Epithelial cell of prostate (primary cell): ENCODE data around the gene VWA5A.
"Not testable (repeated sequence)": the region's sequence is repeated elsewhere in the genome, so short reads cannot be mapped to it uniquely, and the experiment has no call there.

ENCODE experiments used
- DNase-seq: peaks from one replicate; pipeline ENCODE4 v3.0.0-alpha.2; 2011; ENCODE audit warnings: low read depth, low spot score
- H3K27ac ChIP-seq: fragments of 450-650 bp; 2 replicates; pipeline ENCODE4 v1.5.1; 2017; ENCODE audit warnings: mild to moderate bottlenecking

The VWA5A gene

GRCh38 chr11:124153821-124154220 is 38.6 kb downstream of the VWA5A start:
- DNase-seq: no peak
- no peak overlapping the region for H3K27ac ChIP-seq

DNA sequence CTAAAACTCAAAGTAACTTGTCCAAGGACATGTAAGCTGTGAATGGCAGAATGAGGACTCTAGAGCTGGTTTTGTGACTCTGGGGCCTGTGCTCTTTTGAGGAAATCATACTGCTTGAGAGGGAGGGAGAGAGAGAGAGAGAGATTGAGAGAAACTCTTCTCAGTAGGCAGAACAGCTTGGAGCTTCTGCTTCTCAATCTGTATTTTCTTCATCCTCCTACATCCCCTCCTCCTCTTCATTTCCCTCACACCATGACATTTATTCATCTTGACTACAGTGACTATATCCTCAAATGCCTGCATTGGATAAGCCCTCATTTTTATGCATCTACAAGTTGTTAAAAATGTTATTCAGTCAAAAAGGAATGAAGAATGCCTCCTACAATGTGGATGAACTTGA is 44.2 kb downstream of the VWA5A start:
- H3K27ac ChIP-seq: no peak overlapping the region
- no peak for DNase-seq

- H3K27ac ChIP-seq: no peak overlapping the region
These were observed 45.7 kb downstream of the VWA5A start for GRCh38 chr11:124160986-124161385.

DNA sequence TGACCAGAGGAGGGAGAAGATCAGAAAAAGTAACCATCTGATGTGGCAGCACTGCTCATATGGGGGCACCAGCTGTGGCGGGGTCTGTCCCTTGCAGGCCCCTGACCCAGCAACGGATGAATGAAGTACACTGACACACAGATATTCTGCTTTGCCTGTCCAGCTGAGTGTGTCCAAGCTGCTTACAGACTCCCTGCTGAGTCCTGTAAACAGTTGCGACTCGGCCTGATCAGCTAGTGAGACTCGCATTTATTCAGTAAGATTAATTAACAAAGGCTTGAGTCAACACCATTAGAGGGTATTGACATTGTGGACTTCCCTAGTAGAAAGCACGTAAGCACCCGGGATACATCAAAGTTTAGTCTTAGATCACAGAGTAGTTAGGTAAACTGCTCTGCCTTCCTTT is 52.6 kb downstream of the VWA5A start:
- no peak overlapping the region for H3K27ac ChIP-seq
- DNase-seq: no peak

More at GRCh38 chr11:124160986-124161385, 45.7 kb downstream of the VWA5A start:
- no peak for DNase-seq

DNA sequence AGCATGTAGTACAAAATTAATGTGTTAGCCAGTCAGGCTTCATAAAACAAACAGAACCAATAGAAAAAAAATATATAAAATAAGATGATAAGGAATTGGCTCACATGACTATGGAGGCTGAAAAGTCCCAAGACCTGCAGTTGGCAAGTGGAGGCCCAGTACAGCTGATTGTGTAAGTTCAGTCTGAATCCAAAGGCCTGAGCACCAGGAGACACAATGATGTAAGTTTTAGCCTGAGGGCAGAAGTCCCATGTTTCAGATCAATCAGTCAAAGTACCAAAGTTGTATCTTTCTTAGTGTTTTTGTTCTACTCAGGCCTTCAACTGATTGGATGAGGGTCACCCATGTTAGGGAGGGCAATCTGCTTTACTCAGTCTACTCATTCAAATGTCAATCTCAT is 53.5 kb downstream of the VWA5A start:
- no peak overlapping the region for H3K27ac ChIP-seq
- no peak for DNase-seq

- H3K27ac ChIP-seq, DNase-seq: not testable (repeated sequence)
These were observed 55.1 kb downstream of the VWA5A start for GRCh38 chr11:124170315-124170714.

GRCh38 chr11:124170801-124171586 is 55.7 kb downstream of the VWA5A start:
- no peak for DNase-seq
- H3K27ac ChIP-seq: no peak overlapping the region

- H3K27ac ChIP-seq: no peak overlapping the region
- no peak for DNase-seq
These were observed 56.9 kb downstream of the VWA5A start for GRCh38 chr11:124172101-124172500.

DNA sequence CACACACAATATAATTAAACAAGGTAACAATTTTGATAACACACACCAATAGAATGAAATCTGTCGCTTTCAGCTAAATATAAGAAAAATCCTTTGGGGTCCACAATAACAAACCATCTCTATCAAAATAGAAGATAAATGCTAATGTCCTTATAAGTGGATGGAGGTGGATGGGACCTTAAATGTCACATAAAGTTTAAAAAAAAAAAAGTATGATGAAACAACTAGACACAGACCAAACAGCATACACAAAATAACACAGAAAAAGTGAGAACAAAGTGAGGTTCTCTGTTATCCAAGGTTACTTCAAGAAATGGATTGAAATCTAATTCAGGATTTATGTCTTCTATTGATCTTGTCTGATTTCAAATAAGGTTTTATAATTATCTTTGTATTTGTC is 57.3 kb downstream of the VWA5A start:
- no peak for DNase-seq
- H3K27ac ChIP-seq: no peak overlapping the region

DNA sequence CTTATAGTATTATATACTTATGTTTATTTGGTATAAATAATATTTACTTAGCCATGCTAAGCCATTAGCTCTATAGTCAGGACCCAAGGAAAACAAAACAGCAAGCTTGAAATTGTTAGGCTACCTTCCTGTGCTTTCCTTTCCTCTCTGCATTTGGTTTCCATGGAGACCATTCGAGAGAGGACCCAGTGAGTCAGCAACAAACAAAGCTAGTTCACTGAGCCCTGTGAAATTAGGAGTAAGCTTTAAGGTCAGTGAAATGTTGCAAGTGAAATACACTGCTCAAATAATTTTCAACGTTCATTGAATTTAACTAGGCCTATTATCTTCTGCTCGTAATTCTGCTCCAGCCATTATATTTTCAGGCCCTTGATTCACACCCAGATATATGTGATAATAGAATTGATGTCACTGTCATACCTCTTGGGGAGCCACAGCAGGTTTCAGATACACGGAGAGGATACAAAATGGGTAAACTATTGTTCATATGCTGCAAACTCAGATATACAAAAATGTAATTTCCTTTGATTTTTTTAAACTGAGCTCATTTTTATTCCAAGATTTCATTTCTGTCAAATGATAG is 58.8 kb downstream of the VWA5A start:
- peak; percentile 8 for DNase-seq

DNA sequence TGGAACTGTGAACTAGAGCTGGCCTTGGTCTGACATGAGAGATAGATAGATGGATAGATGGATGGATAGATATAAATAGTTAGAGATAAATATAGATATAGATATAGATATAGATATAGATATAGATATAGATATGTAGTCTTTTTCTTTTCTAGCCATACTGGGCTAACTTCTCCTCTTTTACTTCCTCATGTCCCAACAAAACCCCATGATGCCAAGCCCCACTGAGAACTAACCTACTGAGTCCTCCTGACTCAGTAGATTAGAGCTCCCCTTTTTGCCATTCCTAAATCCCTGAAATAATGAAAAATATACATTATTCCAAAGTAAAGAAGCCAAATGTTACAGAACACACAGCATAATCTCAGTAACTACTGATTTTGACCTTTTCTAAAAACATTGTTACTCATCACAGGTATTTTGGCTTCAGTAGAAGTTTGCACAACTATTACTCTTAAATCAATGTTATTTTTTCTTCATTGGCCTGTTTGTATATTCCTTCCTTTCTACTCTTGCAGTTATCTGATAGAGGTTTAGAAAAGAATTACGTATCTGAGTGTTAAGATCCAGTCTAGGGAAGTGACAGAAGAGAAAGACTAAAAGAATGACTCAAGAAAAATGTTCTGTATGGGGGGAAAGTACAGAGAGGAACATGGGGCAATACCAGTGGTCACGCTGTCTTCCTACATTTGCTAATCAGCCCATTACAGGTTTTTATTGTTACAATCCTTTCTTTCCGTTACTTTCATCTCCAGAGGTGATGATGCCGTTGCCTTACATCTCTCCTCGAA is 61.9 kb downstream of the VWA5A start:
- no peak overlapping the region for H3K27ac ChIP-seq
- DNase-seq: no peak

More for the DNA sequence above, 58.8 kb downstream of the VWA5A start:
- no peak overlapping the region for H3K27ac ChIP-seq

DNA sequence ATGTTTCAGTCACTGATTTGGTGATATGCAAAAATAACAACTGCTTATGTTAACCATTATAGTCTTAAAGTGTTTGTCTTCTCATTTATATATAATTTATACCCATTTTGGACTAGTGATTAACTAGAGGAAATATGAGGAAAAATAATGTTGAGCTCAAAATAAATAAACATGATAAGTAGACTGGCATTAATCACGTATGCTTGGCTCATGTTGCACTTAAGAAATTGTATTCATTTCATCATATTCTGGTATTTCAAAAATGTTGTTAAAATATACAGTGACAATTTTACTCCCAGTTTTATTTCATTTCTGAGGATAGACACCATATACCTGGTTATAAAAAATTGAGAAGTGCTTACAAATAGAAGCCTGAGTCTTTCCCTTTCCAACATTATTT is 64.1 kb downstream of the VWA5A start:
- no peak overlapping the region for H3K27ac ChIP-seq
- no peak for DNase-seq

GRCh38 chr11:124183068-124183467 is 67.8 kb downstream of the VWA5A start, which contains the start of gene OR10D3:
OR10D3 (plus strand) TSS chr11:124183345; CDS start chr11:124185270, 1,925 bp downstream.
- no peak for DNase-seq
- H3K27ac ChIP-seq: no peak within 1 kb of the TSS

DNA sequence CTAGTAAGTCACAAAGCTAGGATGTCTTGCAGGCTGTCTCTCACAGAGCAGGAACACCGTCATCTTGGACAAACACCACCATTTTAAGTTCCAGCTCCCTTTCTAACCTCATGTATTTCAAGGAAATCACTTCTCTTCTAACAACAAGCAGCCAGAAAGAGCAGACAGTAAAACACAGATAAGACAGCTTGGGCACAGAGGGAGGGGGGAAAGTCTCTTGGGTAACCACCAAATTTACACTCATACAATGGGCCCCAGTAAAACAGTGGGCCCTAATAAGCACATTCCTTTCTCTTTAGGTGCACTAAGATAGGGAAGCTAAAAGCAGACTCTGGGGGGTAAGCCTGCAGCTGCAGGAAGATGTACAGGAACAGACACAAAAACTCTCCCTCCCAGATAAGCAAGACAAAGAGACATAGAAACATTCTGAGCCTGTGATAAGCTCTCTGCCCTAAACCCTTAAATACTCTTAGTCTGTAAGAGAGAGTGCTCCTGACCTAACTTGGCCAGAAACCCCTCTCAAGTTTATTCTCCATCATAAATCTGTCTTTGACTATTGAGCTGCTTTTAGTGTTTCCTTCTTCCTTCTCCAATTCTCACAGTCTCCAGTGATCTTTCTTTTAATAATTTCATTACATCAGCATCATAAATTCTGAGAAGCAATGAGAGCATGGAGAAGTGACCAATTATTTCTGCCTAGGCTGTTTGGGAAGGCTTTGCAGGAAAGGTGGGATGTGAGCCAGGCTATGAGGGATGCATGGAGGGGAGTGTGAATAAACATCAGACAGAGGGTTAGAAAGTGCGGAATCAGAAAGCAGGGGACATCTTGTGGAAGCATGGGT is 75.3 kb downstream of the VWA5A start:
- DNase-seq: no peak
- no peak overlapping the region for H3K27ac ChIP-seq

DNA sequence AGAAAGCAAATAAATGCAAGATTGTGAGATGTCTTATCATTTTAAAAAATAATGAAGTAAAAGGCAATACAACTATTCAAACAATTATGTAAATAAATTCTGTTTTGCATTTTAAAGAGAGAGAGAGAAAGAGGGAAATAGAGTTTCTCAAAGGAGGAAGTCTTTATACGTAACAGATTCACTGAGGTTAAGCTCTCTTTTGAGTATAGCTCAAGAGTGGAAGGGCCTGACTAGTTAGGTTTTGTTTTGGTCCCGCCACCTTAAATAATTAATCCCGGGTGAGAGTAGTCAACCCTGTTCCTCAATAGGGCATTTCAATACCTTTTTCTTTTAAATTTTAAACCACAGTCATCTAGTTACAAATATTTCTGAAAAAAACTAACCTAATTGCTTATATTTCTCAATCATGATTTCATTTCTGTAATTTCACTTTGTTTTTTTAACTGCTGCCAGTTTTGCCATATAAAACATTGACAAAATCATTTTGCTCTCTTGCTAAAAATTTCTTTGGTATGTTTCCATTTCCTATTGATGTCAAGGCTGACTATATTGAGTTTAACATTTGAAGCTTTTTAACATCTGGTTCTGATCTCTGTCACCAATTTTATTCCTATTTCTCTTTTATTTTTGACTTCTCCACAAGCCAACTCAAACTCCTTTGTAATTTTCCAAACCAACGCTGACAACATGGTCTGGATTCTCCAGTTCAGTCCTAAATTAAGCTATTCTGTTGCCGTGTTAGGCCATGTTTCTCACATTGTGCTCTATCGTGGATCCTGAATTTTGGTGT is 78.2 kb downstream of the VWA5A start:
- H3K27ac ChIP-seq: no peak overlapping the region
- no peak for DNase-seq

- H3K27ac ChIP-seq: no peak overlapping the region
- DNase-seq: no peak
These were observed 79.3 kb downstream of the VWA5A start for GRCh38 chr11:124194293-124195188.

GRCh38 chr11:124195189-124195734 is 80.0 kb downstream of the VWA5A start:
- no peak overlapping the region for H3K27ac ChIP-seq
- DNase-seq: no peak
